ENCODE data around the gene DGLUCY. TPM values are rescaled to one million over a fixed set of nuclear protein-coding genes. Genes with fewer than 3 reads are reported as not detected.
A peak's percentile ranks its signal among the peaks of the same experiment; 100 is the strongest.
"Not testable (repeated sequence)": the region's sequence is repeated elsewhere in the genome, so short reads cannot be mapped to it uniquely, and the experiment has no call there.

The DGLUCY gene
- total RNA-seq, 4 donors from 2014 or later: 58.0 to 125 (median 103) TPM

DNA sequence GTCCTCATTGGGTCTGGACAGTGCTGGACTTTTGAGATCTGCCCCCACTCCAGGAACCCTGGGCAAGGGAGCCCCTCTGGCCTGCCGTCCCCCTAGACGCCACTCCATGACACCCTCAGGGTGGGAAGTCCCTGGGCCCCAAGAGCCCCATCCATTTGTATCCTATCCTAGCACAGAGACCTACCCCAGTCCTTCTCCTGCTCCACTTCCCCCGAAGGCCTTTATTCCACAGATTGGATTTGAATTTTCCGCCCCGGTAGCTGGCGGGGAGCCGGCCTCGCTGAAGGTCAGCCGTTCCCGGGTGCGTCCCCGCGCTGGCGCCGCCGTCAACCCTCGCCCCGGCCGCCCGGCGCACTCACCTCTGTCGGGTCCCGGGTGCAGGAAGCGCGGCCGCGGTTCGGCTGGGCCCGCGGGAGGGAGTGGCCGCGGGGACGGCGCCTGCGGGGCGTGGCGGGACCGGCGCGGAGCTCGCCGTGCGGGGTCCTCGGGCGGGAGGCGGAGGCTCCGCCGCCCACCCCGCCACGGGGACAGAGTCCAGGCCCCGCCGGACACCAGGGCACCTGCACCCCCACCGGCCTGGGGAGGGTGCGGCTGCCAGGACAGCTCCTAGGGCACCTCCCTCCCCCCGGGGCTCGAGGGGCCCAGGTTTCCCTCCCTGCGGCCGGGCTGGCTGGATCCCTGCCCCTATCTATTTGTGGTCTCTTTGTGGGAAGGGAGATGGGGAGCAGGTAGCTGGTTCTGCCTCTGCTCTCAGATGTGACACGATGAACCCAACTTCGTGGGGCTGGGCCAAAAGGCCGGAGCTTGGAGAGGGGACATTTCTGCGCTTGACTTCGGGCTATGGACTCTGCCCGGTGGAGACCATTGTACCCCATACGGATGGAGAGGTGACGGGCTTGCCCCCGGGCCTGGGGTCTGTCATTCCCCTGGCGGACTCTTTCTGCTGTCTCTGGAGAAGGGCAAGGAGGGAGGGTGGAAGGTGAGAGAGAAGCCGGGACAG, 150.6 kb downstream of the DGLUCY start:
- Histone ChIP-seq H3K27ac (no peak overlapping the region), H3K9me3 (no peaks in the 10 kb centered on the region), H3K4me1 (peaks cover 0 to 12% of the 10 kb centered on the region in 2 donors), H3K4me3 (replicated peaks in 1 of 3) (peak overlapping the region in 1 of 3 donors; percentile 12), H3K36me3 (no peaks in the 10 kb centered on the region), H3K27me3 (no peaks in the 10 kb centered on the region)
- WGBS, 2 donors: 34 to 47% methylated on average over 13 to 28 of the region's 69 CpGs
- intact Hi-C loops (cut with DNase I): no loop called here
- TF ChIP-seq, protein P1, sequence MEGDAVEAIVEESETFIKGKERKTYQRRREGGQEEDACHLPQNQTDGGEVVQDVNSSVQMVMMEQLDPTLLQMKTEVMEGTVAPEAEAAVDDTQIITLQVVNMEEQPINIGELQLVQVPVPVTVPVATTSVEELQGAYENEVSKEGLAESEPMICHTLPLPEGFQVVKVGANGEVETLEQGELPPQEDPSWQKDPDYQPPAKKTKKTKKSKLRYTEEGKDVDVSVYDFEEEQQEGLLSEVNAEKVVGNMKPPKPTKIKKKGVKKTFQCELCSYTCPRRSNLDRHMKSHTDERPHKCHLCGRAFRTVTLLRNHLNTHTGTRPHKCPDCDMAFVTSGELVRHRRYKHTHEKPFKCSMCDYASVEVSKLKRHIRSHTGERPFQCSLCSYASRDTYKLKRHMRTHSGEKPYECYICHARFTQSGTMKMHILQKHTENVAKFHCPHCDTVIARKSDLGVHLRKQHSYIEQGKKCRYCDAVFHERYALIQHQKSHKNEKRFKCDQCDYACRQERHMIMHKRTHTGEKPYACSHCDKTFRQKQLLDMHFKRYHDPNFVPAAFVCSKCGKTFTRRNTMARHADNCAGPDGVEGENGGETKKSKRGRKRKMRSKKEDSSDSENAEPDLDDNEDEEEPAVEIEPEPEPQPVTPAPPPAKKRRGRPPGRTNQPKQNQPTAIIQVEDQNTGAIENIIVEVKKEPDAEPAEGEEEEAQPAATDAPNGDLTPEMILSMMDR (IDR thresholded peaks at IDR 0.05): no peak
- TF ChIP-seq POLR2A (IDR thresholded peaks at IDR 0.05): no peak
- DNase-seq: peak in 1 of 2 donors; percentile 19

DNA sequence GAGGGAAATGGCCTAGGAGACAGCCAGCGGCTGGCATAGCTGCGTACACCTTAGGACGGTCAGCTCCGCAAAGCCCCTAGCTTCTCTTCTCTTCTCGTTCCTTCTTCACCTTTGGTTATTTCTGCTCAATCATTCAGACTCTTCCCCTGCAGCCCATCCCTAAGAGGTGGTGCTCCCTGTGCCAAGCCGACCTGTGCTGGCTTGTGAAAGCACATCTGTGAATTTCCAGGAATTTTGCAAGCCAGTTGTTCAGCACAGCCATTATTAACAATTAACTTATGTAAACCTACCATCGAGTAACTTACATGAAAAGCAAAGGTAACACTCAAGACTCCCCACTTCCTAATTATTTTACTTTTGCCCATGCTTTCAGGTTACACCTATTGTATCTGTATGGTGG, 151.5 kb downstream of the DGLUCY start:
- no peaks in the 10 kb centered on the region for H3K9me3 ChIP-seq
- intact Hi-C loops (cut with DNase I): no loop called here
- no peaks in the 10 kb centered on the region for H3K36me3 ChIP-seq
- no peak overlapping the region for H3K4me3 ChIP-seq (replicated peaks in 1 of 3)
- no peak for TF ChIP-seq POLR2A (IDR thresholded peaks at IDR 0.05)
- TF ChIP-seq, protein P1 (IDR thresholded peaks at IDR 0.05): no peak
- H3K4me1 ChIP-seq: peaks cover 0 to 16% of the 10 kb centered on the region in 2 donors
- 91 to 96% methylated on average over 7 of the region's 7 CpGs for WGBS, 2 donors
- H3K27ac ChIP-seq: no peak overlapping the region
- H3K27me3 ChIP-seq: no peaks in the 10 kb centered on the region
- no peak for DNase-seq

DNA sequence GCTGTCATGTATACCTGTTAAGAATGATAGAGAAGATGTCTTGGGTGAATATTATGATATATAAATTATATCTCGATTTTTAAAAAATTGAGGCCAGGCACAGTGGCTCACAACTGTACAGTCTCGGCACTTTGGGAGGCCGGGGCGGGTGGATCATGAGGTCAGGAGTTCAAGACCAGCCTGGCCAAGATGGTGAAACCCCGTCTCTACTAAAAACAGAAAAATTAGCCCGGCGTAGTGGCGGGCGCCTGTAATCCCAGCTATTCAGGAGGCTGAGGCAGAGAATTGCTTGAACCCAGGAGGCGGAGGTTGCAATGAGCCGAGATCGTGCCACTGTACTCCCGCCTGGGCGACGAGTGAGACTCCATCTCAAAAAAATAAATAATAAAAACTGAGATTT, 152.4 kb downstream of the DGLUCY start:
- WGBS, 2 donors: 96 to 97% methylated on average over 15 of the region's 15 CpGs
- H3K4me1 ChIP-seq: peaks cover 0 to 16% of the 10 kb centered on the region in 2 donors
- DNase-seq; intact Hi-C loops (cut with DNase I); H3K27me3 ChIP-seq; H3K4me3 ChIP-seq (replicated peaks in 1 of 3); H3K27ac ChIP-seq; H3K36me3 ChIP-seq; H3K9me3 ChIP-seq: not testable (repeated sequence)

DNA sequence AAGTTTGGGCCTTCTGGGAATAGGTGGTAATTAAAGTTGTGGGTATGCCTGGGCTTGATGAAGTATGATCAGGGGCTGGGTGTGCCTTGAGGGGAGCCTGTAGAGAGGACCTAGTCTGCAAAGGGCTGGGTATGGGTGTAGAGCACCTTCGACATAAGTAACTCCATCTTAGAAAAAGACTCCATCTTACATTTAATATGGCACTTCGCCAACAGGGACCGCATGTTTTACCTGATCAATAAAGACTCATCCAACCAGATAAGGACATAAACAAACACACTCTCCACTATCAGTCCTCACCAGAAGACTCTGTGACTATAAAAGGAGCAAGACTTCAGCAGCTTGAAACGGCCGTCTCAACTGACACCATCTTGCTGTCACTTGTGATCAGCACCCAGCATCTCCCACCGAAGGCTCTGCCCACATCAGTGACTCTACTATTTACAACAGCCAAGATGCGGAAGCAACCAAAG, 154.1 kb downstream of the DGLUCY start:
- no peaks in the 10 kb centered on the region for H3K9me3 ChIP-seq
- no peak overlapping the region for H3K4me3 ChIP-seq (replicated peaks in 1 of 3)
- no peaks in the 10 kb centered on the region for H3K27me3 ChIP-seq
- intact Hi-C loops (cut with DNase I): no loop called here
- TF ChIP-seq POLR2A (IDR thresholded peaks at IDR 0.05): no peak
- TF ChIP-seq, protein P1 (IDR thresholded peaks at IDR 0.05): no peak
- WGBS, 2 donors: 91 to 97% methylated on average over 7 of the region's 7 CpGs
- H3K4me1 ChIP-seq: peaks cover 0 to 16% of the 10 kb centered on the region in 2 donors
- no peaks in the 10 kb centered on the region for H3K36me3 ChIP-seq
- H3K27ac ChIP-seq: no peak overlapping the region
- DNase-seq: no peak

DNA sequence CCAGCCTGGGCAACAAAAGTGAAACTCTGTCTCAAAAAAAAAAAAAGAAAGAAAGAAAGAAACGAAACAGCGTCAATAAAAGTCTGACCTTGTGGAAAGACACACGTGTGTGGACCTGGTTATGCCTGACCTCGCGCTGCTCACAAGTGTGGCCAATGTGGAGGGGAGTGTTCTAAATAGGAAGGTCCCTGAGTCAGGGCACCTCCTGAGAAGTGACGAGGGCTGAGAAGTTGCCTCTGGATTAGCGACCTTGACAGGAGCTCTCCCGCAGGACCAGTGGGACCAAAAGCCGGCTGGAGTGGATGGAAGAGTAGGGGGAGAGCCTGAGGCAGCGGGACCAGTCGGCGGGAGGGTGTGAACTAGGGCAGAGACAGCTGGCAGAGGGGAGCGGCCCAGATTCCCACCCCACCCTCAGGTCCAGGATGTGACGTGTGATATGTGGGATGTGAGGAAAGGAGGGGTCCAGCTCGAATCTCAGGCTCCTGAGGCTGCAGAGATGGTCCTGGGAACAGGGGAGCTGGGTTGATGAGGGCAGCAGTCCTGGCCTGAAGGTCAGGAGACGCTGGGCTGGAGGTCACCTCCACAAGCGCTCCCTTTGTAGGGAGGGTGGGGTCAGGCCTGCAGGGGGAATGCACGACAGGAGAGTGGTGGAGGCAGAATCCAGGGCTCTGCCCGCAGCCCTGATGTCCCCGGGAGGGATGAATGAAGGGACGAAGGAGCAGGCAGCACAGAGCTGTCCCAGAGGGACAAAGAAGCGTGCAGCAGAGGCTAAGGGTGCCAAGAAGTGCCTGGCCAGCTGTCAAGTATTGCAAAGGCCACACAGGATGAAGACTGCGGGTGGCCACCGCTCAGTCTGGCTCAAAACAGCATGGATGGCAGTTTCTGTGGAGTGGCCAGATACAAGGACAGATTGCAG, 155.5 kb downstream of the DGLUCY start:
- H3K36me3 ChIP-seq: no peaks in the 10 kb centered on the region
- H3K4me3 ChIP-seq (replicated peaks in 1 of 3): no peak overlapping the region
- H3K9me3 ChIP-seq: no peaks in the 10 kb centered on the region
- no peak overlapping the region for H3K27ac ChIP-seq
- TF ChIP-seq, protein P1 (IDR thresholded peaks at IDR 0.05): no peak
- 68 to 76% methylated on average over 24 of the region's 24 CpGs for WGBS, 2 donors
- H3K27me3 ChIP-seq: no peaks in the 10 kb centered on the region
- DNase-seq: peak in 1 of 2 donors; percentile 32
- H3K4me1 ChIP-seq: peaks cover 0 to 10% of the 10 kb centered on the region in 2 donors
- intact Hi-C loops (cut with DNase I): no loop called here
